DMS153 (cell line): Measurements from ENCODE around the gene PPP1R3C.
A peak's percentile ranks its signal among the peaks of the same experiment; 100 is the strongest.

Experiments
- DNase-seq: peaks from one replicate; lab custom pipeline; 2025; lab: John Stamatoyannopoulos, UW

The PPP1R3C gene

GRCh38 chr10:91632671-91633550 is at the start of gene PPP1R3C:
Gene PPP1R3C (minus strand): TSS chr10:91633071. CDS start chr10:91632969, 102 bp downstream.
- DNase-seq, result peak; percentile 95

- DNase-seq, result peak; percentile 19
These were observed 48.7 kb upstream of the PPP1R3C start for GRCh38 chr10:91681361-91682276.

GRCh38 chr10:91680487-91680886 is 47.6 kb upstream of the PPP1R3C start:
- DNase-seq, result no peak

- no peak for DNase-seq
These were observed 46.4 kb upstream of the PPP1R3C start for GRCh38 chr10:91679296-91679695.

- DNase-seq, result no peak
These were observed 45.0 kb upstream of the PPP1R3C start for GRCh38 chr10:91677911-91678310.

- DNase-seq, result peak; percentile 36
These were observed 39.2 kb upstream of the PPP1R3C start for GRCh38 chr10:91672021-91672608.

GRCh38 chr10:91668913-91669312 is 36.0 kb upstream of the PPP1R3C start:
- DNase-seq, result no peak

- DNase-seq, result no peak
These were observed 33.0 kb upstream of the PPP1R3C start for GRCh38 chr10:91665842-91666241.

- DNase-seq, result no peak
These were observed 31.6 kb upstream of the PPP1R3C start for GRCh38 chr10:91664426-91664825.

GRCh38 chr10:91662993-91663392 is 30.1 kb upstream of the PPP1R3C start:
- no peak for DNase-seq

GRCh38 chr10:91653219-91653870 is 20.5 kb upstream of the PPP1R3C start:
- no peak for DNase-seq

- DNase-seq, result no peak
These were observed 19.5 kb upstream of the PPP1R3C start for GRCh38 chr10:91652364-91652763.

GRCh38 chr10:91643700-91644099 is 10.8 kb upstream of the PPP1R3C start:
- DNase-seq, result no peak

- DNase-seq, result no peak
These were observed 10.2 kb upstream of the PPP1R3C start for GRCh38 chr10:91642831-91643692.

GRCh38 chr10:91636892-91637291 is 4.0 kb upstream of the PPP1R3C start:
- DNase-seq, result no peak

- peak; percentile 53 for DNase-seq
These were observed 2.8 kb upstream of the PPP1R3C start for GRCh38 chr10:91635401-91636400.

GRCh38 chr10:91634898-91635297 is 2.0 kb upstream of the PPP1R3C start:
- no peak for DNase-seq

- no peak for DNase-seq
These were observed 1.4 kb upstream of the PPP1R3C start for GRCh38 chr10:91634246-91634645.

- DNase-seq, result no peak
These were observed 2.2 kb downstream of the PPP1R3C start for GRCh38 chr10:91630625-91631024.
